Glomerular endothelial cell (primary cell): ENCODE measurements around the gene DPP7. TPM values are rescaled to one million over a fixed set of nuclear protein-coding genes. Genes with fewer than 3 reads are reported as not detected.

Experiments
- DNase-seq: peaks from one replicate; pipeline ENCODE4 v3.0.0-alpha.2; 2011; ENCODE audit warnings: low read depth, low spot score; ENCODE audit errors: extremely low read depth
- total RNA-seq: library from RNA; depleted of rRNA; stranded (reverse); fragments of >200 nt; gene quantifications from 2 replicates; pipeline ENCODE4 v1.2.3, GENCODE V29; 2015

DPP7 gene
- total RNA-seq, 1 donor from 2014 or later, result 167 TPM

GRCh38 chr9:137095664-137096517, 18.6 kb downstream of the DPP7 start:
- no peak for DNase-seq

DNA sequence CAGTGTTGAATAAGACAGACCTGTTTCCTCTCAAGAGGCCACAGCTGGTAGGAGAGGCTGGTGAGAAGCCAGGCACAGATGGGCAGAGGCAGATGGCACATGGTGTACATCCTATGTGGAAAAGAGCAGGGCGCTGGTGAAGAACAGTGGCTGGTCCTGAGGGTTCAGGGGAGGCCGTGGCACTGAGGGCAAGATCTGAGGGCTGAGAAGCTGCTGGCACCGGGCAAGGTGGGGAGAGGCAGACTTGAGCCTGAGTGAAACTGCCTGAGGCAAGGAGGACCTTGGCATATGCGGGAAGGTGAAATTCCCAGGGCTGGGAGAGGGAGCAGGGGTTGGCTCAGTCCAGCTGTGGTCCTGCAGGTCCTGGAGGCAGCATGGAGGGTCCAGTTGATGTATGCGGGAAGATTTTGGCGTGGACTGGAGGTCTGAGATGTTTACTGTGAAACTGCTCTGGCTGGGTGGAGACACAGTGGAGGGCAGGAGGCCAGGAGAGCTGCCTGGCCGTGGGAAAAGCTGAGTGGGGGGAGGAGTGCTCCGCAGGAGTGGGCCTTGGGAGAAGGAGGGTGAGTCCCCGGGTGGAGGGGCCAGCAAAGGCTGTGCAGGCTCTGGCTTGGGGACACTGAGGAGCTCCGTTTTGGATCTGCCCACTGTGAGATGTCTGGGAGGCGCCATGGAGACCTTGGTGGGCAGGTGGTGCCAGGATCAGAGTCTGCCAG, 25.1 kb downstream of the DPP7 start:
- no peak for DNase-seq

GRCh38 chr9:137088121-137088520, 26.4 kb downstream of the DPP7 start:
- no peak for DNase-seq

GRCh38 chr9:137087409-137087925, 27.1 kb downstream of the DPP7 start:
- DNase-seq, result no peak

- DNase-seq, result peak; percentile 77
These were observed 27.8 kb downstream of the DPP7 start, which contains the start of gene MAN1B1 for GRCh38 chr9:137086531-137087408. TSS of gene MAN1B1 (plus strand) at chr9:137086985. CDS start at chr9:137087000, 15 bp downstream.

DNA sequence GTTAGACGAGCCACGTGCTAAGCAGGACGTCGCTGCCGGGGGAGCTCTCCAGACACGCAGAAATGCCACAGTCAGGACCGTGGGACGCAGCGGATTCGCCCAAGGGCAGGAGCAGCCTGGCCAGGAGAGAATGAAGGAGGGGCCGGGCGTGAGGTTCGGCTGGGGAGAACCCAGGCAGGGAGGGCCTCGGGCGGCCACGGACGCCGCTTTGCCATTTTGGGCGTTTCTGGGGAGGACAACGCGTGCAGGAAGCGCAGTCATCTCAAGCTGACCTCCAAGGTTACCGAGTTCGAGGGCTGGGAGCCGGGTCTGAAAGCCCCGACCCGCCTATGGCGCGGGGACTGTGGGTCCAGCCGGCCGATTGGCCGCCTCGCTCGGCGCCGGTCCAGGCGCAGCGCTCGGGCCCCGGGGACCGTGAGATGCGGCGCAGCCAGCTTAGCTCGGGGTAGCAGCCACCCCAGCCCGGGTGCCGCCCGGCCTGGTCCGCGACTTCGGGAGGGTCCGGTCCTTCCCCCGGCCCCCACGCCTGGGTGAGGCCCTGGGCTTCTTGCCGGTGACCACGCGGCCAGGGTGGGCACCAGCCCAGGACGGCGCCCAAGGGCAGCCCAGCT, 28.5 kb downstream of the DPP7 start:
- no peak for DNase-seq

DNA sequence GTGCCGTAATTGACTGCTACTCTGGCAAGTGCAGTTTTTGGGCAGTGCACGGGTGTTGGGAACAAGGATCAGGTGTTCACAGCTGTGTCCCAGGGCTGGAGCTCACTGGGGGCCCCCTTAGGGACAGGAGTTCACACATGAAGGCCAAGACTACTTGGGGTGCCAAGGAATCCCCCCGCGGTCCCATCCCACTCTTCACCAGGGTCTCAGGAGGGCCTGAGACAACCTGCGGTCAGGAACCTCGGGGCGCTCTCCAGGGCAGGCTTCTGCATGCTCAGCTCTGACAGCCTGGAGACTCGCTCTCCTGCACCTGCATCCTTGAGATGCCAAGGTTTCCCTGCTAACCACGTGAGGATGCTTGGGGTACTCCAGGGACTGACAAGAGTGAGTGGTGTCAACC, 30.0 kb downstream of the DPP7 start:
- DNase-seq, result no peak

GRCh38 chr9:137083394-137084004, 31.0 kb downstream of the DPP7 start:
- peak; percentile 65 for DNase-seq

GRCh38 chr9:137082925-137083290, 31.6 kb downstream of the DPP7 start:
- DNase-seq, result no peak

DNA sequence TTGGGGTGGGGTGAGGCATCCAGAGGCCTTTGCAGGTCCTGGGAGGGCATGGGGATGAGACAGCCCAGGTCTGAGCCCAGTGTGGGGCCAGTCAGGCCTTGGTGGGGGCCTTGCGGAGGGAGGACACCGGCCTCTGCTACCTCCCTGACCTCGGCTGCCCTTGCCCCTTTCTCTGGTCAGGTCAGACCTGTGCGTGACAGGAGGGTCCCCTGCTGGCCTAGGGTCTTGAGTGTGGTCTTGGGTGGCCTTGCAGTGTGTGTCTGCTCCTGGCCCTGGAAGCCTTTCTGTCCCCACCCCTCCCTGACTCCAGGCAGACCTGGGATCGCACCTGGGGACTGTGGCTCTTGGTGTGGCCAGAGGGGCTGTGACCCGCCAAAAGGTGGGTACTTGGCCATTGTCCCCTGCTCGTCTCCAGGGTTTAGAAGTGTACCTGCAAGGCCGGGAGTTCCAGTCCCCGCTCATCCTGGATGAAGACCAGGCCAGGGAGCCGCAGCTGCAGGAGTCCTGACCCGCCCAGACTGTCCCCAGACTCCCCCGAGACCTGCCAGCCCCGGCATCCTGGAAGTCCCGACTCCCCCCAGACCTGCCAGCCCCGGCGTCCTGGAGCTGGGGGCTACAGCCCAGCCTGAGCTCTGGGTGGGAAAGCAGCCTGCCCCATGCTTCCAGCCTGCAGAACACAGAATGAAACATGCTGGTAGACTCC, 32.2 kb downstream of the DPP7 start:
- DNase-seq, result no peak

DNA sequence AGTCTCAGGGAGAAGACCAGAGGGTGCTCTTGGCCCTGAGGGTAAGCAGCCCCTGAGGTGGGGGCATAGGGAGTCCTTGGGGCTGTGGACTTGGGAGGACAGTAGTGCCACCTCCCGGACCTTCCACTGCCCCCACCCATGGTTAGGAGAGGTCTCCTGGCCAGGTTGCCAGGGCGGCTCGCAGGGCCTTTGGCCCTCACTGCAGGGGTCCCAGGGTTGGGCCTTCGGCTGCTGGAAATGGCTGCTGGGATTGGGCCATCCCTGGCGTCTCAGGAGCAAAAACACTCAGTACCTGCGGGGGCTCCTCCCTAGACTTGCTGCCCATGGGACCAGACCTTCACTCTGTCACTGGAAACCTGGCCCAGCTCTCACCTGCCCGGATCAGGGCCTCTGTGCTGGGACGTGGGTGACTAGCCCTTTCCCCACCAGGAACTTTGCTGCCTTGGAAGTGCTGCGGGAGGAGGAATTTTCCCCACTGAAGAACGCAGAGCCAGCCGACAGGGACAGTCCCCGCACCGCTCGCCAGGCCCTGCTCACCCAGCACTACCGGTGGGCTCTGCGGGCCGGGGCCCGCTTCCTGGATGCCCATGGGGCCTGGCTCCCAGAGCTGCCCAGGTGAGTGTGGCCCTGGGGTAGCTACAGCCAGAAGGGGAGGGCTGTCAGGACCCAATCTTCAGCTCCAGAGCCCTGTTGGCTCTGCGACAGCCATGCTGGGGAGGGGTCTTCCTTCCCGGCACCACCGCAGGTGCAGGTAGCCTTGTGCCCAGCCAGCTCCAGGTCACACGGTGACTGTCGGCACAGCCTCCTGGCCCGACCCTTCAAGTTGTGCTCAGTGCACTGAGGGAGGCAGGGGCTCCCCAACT, 34.0 kb downstream of the DPP7 start:
- no peak for DNase-seq

DNA sequence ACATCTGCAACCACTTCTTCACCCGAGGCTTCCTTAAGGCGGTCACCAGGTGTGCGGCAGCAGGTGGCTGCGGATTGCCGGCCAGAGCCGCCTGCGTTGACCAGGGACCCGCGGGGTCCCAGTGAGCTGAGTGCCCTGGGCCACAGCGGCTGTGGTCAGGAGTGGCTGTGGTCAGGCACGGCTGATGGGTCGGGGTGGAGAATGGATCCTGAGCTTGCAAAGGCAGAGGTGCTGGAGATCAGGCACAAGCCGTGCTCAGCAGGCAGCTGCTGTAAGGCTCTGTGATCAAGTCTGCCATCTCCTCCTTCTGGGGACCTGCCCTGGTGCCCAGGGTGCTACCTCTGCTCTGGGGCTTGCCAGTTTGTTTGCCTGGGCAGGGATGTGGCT, 35.1 kb downstream of the DPP7 start:
- no peak for DNase-seq

DNA sequence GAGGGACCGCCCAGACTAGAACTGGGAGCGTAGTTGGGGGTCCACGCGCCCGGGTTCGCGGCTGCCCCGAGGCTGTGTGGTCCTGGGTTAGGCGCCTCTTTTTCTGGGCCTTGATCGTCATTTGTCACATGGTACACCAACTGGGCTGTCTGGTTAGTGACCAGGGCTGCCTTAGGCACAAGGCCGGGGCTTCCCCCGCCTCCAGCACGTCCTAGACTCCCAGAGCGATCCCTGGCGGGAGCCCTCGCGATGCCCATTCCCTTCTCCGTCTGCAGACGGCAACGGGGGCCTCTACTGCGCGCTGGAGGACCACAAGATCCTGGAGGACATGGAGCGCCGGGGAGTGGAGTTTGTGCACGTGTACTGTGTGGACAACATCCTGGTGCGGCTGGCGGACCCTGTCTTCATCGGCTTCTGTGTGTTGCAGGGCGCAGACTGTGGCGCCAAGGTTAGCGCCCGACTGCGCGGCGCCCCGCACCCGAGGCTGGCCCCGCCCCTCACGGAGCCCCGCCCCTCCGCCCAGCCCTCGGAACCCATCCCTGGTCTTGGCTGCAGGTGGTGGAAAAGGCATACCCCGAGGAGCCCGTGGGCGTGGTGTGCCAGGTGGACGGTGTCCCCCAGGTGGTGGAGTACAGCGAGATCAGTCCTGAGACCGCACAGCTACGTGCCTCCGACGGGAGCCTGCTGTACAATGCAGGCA, 35.7 kb downstream of the DPP7 start:
- DNase-seq, result no peak

- no peak for DNase-seq
These were observed 36.5 kb downstream of the DPP7 start for GRCh38 chr9:137077758-137078693.

DNA sequence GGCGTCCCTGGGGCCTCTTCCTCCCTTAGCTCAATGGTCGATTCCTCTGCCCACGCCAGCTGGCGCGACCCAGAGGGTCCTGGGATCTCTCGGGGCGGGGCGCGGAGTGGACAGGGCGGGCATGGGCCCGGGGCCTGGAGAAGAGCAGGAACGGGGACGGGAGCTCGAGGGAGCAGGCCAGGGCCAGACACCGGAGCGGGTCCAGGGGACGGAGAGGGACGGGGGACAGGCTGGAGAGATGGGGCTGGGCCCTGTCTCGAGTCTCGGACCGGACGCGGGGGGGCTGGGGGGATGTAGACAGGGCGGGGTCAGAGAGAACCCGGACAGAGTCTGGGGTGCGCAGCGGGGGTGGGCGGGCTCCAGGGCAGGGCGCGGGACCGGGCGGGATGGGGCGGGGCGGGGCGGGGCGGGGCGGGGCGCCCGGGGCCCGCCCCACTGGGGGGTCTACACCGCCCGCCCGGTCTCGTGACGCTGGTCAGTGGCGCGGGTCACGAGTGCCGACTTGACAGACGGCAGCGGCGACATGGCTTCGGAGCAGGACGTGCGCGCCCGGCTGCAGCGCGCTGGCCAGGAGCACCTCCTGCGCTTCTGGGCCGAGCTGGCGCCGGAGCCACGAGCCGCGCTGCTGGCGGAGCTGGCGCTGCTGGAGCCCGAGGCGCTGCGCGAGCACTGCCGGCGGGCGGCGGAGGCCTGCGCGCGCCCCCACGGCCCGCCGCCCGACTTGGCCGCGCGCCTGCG, 37.4 kb downstream of the DPP7 start, which contains the start of gene UAP1L1:
Gene UAP1L1 (plus strand): TSS at position 508 of the 738 bp plus-strand sequence. CDS start 16 bp downstream, at position 524.
- DNase-seq, result no peak

DNA sequence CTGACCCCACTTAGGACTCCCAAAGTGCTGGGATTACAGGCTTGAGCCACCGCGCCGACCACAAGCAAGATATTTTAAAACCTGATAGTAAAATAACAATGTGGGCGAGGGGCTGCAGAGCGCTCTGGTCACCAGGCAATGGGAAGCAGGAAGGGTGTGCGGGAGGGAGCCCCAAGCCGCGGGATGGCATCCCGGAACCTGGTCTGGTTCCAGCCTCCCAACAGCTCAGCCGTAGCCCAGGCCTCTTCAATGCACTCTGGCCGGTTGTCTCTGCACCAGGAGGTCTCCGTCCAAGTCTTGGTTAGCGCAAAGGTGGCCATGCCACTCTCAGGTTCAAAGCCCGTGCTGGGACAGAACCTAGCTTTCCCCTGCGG, 37.9 kb downstream of the DPP7 start:
- DNase-seq, result no peak
